K562 (cell line): ENCODE measurements around the gene CENPN. TPM values are rescaled to one million over a fixed set of nuclear protein-coding genes. Genes with fewer than 3 reads are reported as not detected.
A peak's percentile ranks its signal among the peaks of the same experiment; 100 is the strongest.

Source experiments
- ATAC-seq: fragments of 200-7000 bp; cut with Tn5 transposase; 3 replicates; pipeline ENCODE4 v1.9.1; 2020; ENCODE audit warnings: moderate library complexity
- BruUV-seq: library from RNA; stranded (reverse); fragments of 400-500 nt; replicated peaks from 2 replicates; lab custom pipeline; 2021; lab: Mats Ljungman, UMichigan
- CTCF ChIA-PET: fragments of 300-600 bp; formaldehyde crosslinking; extraction: SDS; loops from one replicate; lab custom pipeline; 2021; ENCODE audit warnings: low intra/inter-chr PET ratio; lab: Yijun Ruan, JAX
- POLR2A ChIA-PET: fragments of 300-600, 350-650 bp; sonication (Branson Sonifier 250); formaldehyde crosslinking; extraction: SDS; loops from one replicate; lab custom pipeline; 2021; ENCODE audit warnings: antibody characterized with exemption, inconsistent platforms; lab: Yijun Ruan, JAX
- DNase-seq, 4 experiments: peaks; one replicate each; pipeline versions ENCODE4 v3.0.0 to v3.0.0-alpha.2; 2011 to 2018; ENCODE audit warnings: low spot score in 3 of 4, mixed read lengths in 3 of 4; ENCODE audit errors: extremely low read depth in 1 of 4
- FAIRE-seq: peaks from 2 replicates; lab custom pipeline; 2011; peaks lifted over from hg19 to GRCh38; lab: Jason Lieb, UNC
- H2AFZ ChIP-seq: 2 replicates; pipeline ENCODE4 v1.6.0; 2011; ENCODE audit warnings: low read depth, low read length, control low read depth, inconsistent platforms
- H3K27ac ChIP-seq: fragments of 200-600 bp; 3 replicates; pipeline ENCODE4 v1.8.0; 2011; ENCODE audit warnings: low read depth, mild to moderate bottlenecking, control low read depth, inconsistent platforms, low read length, moderate library complexity, mixed read lengths; ENCODE audit errors: extremely low read depth
- H3K27me3 ChIP-seq, 2 experiments: fragments of 300-600 bp in 1 of 2; 2 replicates in 1 of 2; 3 replicates in 1 of 2; pipeline versions ENCODE4 v1.6.0 to v1.8.0; 2011; ENCODE audit warnings: inconsistent platforms in 2 of 2, low read length in 2 of 2, mild to moderate bottlenecking in 1 of 2, mixed read lengths in 1 of 2, moderate library complexity in 1 of 2; ENCODE audit not compliant: control insufficient read depth in 2 of 2, insufficient read depth in 2 of 2
- H3K36me3 ChIP-seq: fragments of 300-600 bp; 3 replicates; pipeline ENCODE4 v1.8.0; 2011; ENCODE audit warnings: mild to moderate bottlenecking, low read length, inconsistent platforms; ENCODE audit not compliant: control insufficient read depth, insufficient read depth
- H3K4me1 ChIP-seq, 2 experiments: fragments of 200-600 bp in 1 of 2; replicated peaks in 1 of 2; 2 replicates in 1 of 2; 3 replicates in 1 of 2; pipeline versions ENCODE4 v1.5.1 to v1.8.0; 2011; ENCODE audit warnings: inconsistent platforms in 2 of 2, low read length in 2 of 2, mild to moderate bottlenecking in 1 of 2, mixed read lengths in 1 of 2, moderate library complexity in 1 of 2; ENCODE audit not compliant: control insufficient read depth in 2 of 2, insufficient read depth in 2 of 2
- H3K4me2 ChIP-seq: 2 replicates; pipeline ENCODE4 v1.6.1; 2011; ENCODE audit warnings: low read length, control low read depth, inconsistent platforms, mixed read lengths; ENCODE audit not compliant: insufficient read depth
- H3K4me3 ChIP-seq: fragments of 200-600 bp; sonication (generic), shearing (Covaris generic); 2 replicates; pipeline ENCODE4 v1.5.1; 2016; ENCODE audit warnings: control low read depth, inconsistent platforms
- H3K79me2 ChIP-seq: fragments of 200-600 bp; 3 replicates; pipeline ENCODE4 v1.8.0; 2011; ENCODE audit warnings: low read length, inconsistent platforms; ENCODE audit not compliant: control insufficient read depth, insufficient read depth
- H3K9ac ChIP-seq, 2 experiments: 2 replicates each; pipeline versions ENCODE4 v1.6.0 to v1.6.1; 2011; ENCODE audit warnings: low read depth in 2 of 2, low read length in 2 of 2, control low read depth in 1 of 2, inconsistent platforms in 1 of 2, mild to moderate bottlenecking in 1 of 2, mixed read lengths in 1 of 2; ENCODE audit not compliant: insufficient read depth in 1 of 2
- H3K9me1 ChIP-seq: one replicate; pipeline ENCODE4 v1.6.0; 2011; ENCODE audit warnings: inconsistent platforms, mild to moderate bottlenecking, low read length, moderate library complexity; ENCODE audit not compliant: control insufficient read depth, insufficient read depth
- H3K9me3 ChIP-seq: replicated peaks from 2 replicates; pipeline ENCODE4 v1.5.1; 2011; ENCODE audit warnings: low read depth, low read length, inconsistent platforms; ENCODE audit not compliant: control insufficient read depth, insufficient read depth
- H4K20me1 ChIP-seq: replicated peaks from 2 replicates; pipeline ENCODE4 v1.6.1; 2011; ENCODE audit warnings: low read length, inconsistent platforms, mixed read lengths; ENCODE audit not compliant: control insufficient read depth, insufficient read depth
- BRD4 ChIP-seq: fragments of 200-600 bp; sonication (generic); IDR thresholded peaks from 2 replicates; pipeline ENCODE4 v1.6.1; 2017; ENCODE audit warnings: inconsistent platforms
- CBX3 ChIP-seq, 2 experiments: IDR thresholded peaks; 1 replicate in 1 of 2; 2 replicates in 1 of 2; pipeline ENCODE4 v1.6.1; 2012; ENCODE audit warnings: inconsistent platforms in 2 of 2, low read length in 2 of 2, borderline replicate concordance in 1 of 2, control low read depth in 1 of 2
- ELF1 ChIP-seq: fragments of 200-800 bp; sonication (Bioruptor generic); IDR thresholded peaks from 2 replicates; pipeline ENCODE4 v1.6.1; 2016; ENCODE audit warnings: missing genetic modification characterization, missing compliant biosample characterization
- HMG20A ChIP-seq: fragments of 450-650 bp; formaldehyde crosslinking; conservative IDR thresholded peaks from 2 replicates; pipeline ENCODE4 v1.4.0; 2020; ENCODE audit warnings: mild to moderate bottlenecking, mixed read lengths
- KHSRP ChIP-seq: fragments of 450-650 bp; IDR thresholded peaks from 2 replicates; pipeline ENCODE4 v1.6.1; 2017
- LARP7 ChIP-seq: fragments of 450-650 bp; IDR thresholded peaks from 2 replicates; pipeline ENCODE4 v1.6.1; 2016
- LCOR ChIP-seq: sonication (generic); formaldehyde crosslinking; IDR thresholded peaks from 2 replicates; pipeline ENCODE4 v1.8.0; 2022; ENCODE audit warnings: mild to moderate bottlenecking, missing genetic modification reagents
- MCM2 ChIP-seq: fragments of 450-650 bp; IDR thresholded peaks from 2 replicates; pipeline ENCODE4 v1.6.1; 2017; ENCODE audit warnings: low read depth, mild to moderate bottlenecking
- MXI1 ChIP-seq: IDR thresholded peaks from 2 replicates; pipeline ENCODE4 v1.6.1; 2011; ENCODE audit warnings: low read depth, mild to moderate bottlenecking, improper control_type of control experiment, low read length
- NBN ChIP-seq: fragments of 450-650 bp; IDR thresholded peaks from 2 replicates; pipeline ENCODE4 v1.6.1; 2016; ENCODE audit warnings: low read depth, mild to moderate bottlenecking
- NFXL1 ChIP-seq: fragments of 450-650 bp; formaldehyde crosslinking; IDR thresholded peaks from 2 replicates; pipeline ENCODE4 v1.4.0; 2021; ENCODE audit warnings: mild to moderate bottlenecking
- TCF3 ChIP-seq: sonication (generic); formaldehyde crosslinking; IDR thresholded peaks from 2 replicates; pipeline ENCODE4 v1.4.0; 2020; ENCODE audit warnings: mild to moderate bottlenecking, missing genetic modification reagents
- ZFP30 ChIP-seq: fragments of 250-450 bp; sonication (Bioruptor Pico); IDR thresholded peaks from 2 replicates; pipeline ENCODE4 v1.8.0; 2022; ENCODE audit warnings: moderate library complexity, mild to moderate bottlenecking, inconsistent platforms, borderline replicate concordance
- ZKSCAN8 ChIP-seq: fragments of 200-800 bp; sonication (Bioruptor generic); IDR thresholded peaks from 2 replicates; pipeline ENCODE4 v1.6.1; 2016; ENCODE audit warnings: missing genetic modification characterization, missing compliant biosample characterization
- ZNF217 ChIP-seq: sonication (generic); formaldehyde crosslinking; IDR thresholded peaks from 2 replicates; pipeline ENCODE4 v1.8.0; 2022; ENCODE audit warnings: mild to moderate bottlenecking, missing genetic modification reagents
- ZNF274 ChIP-seq: IDR thresholded peaks from 2 replicates; pipeline ENCODE4 v1.6.1; 2011; ENCODE audit warnings: low read depth, mild to moderate bottlenecking, low read length, moderate library complexity, borderline replicate concordance
- ZNF551 ChIP-seq: fragments of 250-450 bp; sonication (Bioruptor Pico); IDR thresholded peaks from 2 replicates; pipeline ENCODE4 v1.5.0; 2021; ENCODE audit warnings: mild to moderate bottlenecking, moderate library complexity
- ZNF830 ChIP-seq: fragments of 250-450 bp; sonication (Bioruptor Pico); IDR thresholded peaks from 2 replicates; pipeline ENCODE4 v1.5.0; 2021; ENCODE audit warnings: mild to moderate bottlenecking
- in situ Hi-C: fragments of 300-500 bp; cut with MboI; formaldehyde crosslinking; loops from 4 replicates; pipeline ENCODE4 v1.15.0; 2018; ENCODE audit warnings: inconsistent platforms, mixed read lengths
- intact Hi-C: fragments of 100-400 bp; cut with micrococcal nuclease; formaldehyde crosslinking; loops from 2 replicates; pipeline ENCODE4 v1.14.2; 2022
- polyA plus RNA-seq, 8 experiments: library from polyadenylated mRNA; depleted of rRNA in 4 of 8; stranded (reverse) in 5 of 8; unstranded in 3 of 8; fragments of >200 nt; fragmentation: Nextera tagmentation in 2 of 8; fragmentation: Illumina TruSeq in 1 of 8; extraction: Ambion mirVana in 2 of 8; extraction: Trizol in 1 of 8; gene quantifications; 2 replicates each; pipeline versions ENCODE4 v1.2.1 to v1.2.3, GENCODE V29; 2011 to 2014; ENCODE audit warnings: inconsistent platforms in 1 of 8, missing spikeins in 1 of 8
- total RNA-seq, 7 experiments: library from RNA; depleted of rRNA in 6 of 7; stranded (reverse); fragments of >200 nt in 6 of 7; fragmentation: Illumina TruSeq in 2 of 7; extraction: Trizol in 2 of 7; gene quantifications; 2 replicates each; pipeline versions ENCODE4 v1.2.1 to v1.2.3, GENCODE V29; 2011 to 2021; ENCODE audit warnings: low replicate concordance in 1 of 7
- TF ChIP-seq, protein P1 (sequence below): fragments of 250-450 bp; sonication (Bioruptor Pico); IDR thresholded peaks from 2 replicates; pipeline ENCODE4 v1.8.0; 2022; ENCODE audit warnings: inconsistent platforms, mild to moderate bottlenecking, moderate library complexity, borderline replicate concordance

CENPN gene
- total and polyA plus RNA-seq, 9 of the 15 experiments (the other 6 are each of a cell fraction or from before 2014, with no cell fraction given): 92.3 to 384 (median 140) TPM

DNA sequence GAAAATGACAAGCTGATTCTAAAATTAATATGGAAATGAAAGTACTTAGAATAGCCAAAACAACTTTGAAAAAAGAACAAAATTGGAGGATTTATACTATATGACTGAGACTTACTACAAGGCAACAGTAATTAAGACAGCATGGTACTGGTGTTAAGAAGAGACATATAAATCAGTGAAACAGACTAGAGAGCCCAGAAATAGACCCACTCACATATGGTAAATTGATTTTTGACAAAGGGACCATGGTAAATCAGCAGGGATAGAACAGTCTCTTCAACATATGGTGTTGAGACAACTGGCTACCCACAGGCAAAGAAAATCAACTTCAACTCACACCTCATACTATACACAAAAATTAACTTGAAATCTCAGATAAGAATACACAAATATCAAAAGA lies 13.2 kb upstream of the CENPN start:
- DNase-seq (no peak), FAIRE-seq (no peak), ATAC-seq (peak; percentile 14)
- Histone ChIP-seq H3K4me3 (no peak overlapping the region), H2AFZ (no peak overlapping the region), H3K27ac (peak overlapping the region; percentile 60; the same call in 1 of the 3 replicates), H3K9me3 (no peaks in the 10 kb centered on the region), H3K9me1 (no peaks in the 10 kb centered on the region), H3K4me1 (peaks cover 0 to 18% of the 10 kb centered on the region in 2 experiments; a peak in 2 of 5 replicates), H3K27me3 (no peaks in the 10 kb centered on the region), H3K4me2 (peak overlapping the region; percentile 56; the same call in 1 of the 2 replicates), H3K9ac (peak overlapping the region in 1 of 2 experiments; percentile 41; a peak in 2 of 4 replicates), H4K20me1 (peaks cover 10% of the 10 kb centered on the region), H3K36me3 (peaks cover 41% of the 10 kb centered on the region), H3K79me2 (peaks cover 92% of the 10 kb centered on the region)
- ChIA-PET CTCF (no interaction called here), POLR2A (interaction anchor here (0.8 to 1.9 kb wide), 8 partner anchors 9 to 376 kb away, joined by 3 to 8 read pairs (median 4); partner anchors contain the start of genes CENPN and CMC2)
- in situ Hi-C loops (no loop called here), intact Hi-C loops (no loop called here)
- TF ChIP-seq BRD4 (no peak), MCM2 (no peak), MXI1 (no peak), LARP7 (no peak), KHSRP (no peak), ELF1 (no peak), LCOR (CRISPR knock-in tag) (no peak), ZNF217 (CRISPR knock-in tag) (no peak), ZNF551 (CRISPR knock-in tag) (no peak), TCF3 (CRISPR knock-in tag) (no peak), ZKSCAN8 (CRISPR knock-in tag) (no peak), ZFP30 (CRISPR knock-in tag) (no peak), ZNF274 (no peak), CBX3 (IDR thresholded peaks at IDR 0.05; ENCODE audit: borderline replicate concordance in 1 of 2, low read length in 2 of 2) (no peak), HMG20A (no peak), ZNF830 (no peak), NBN (no peak), NFXL1 (no peak)
- TF ChIP-seq, protein P1, sequence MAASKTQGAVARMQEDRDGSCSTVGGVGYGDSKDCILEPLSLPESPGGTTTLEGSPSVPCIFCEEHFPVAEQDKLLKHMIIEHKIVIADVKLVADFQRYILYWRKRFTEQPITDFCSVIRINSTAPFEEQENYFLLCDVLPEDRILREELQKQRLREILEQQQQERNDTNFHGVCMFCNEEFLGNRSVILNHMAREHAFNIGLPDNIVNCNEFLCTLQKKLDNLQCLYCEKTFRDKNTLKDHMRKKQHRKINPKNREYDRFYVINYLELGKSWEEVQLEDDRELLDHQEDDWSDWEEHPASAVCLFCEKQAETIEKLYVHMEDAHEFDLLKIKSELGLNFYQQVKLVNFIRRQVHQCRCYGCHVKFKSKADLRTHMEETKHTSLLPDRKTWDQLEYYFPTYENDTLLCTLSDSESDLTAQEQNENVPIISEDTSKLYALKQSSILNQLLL: no peak
- no TSS peak for BruUV-seq
